Lower leg skin (tissue), 4 donors: ENCODE data around the gene SLC35G6. TPM values are rescaled to one million over a fixed set of nuclear protein-coding genes. Genes with fewer than 3 reads are reported as not detected.

Experiments
- DNase-seq, 2 donors: peaks; one replicate each; pipeline ENCODE4 v3.0.0-alpha.2; 2019; ENCODE audit warnings: low spot score in 2 of 2
- H3K4me3 ChIP-seq: fragments of 200-600 bp; sonication (generic); 2 replicates; pipeline ENCODE4 v1.5.1; 2017; ENCODE audit warnings: mild to moderate bottlenecking, low read depth; ENCODE audit not compliant: poor library complexity, severe bottlenecking
- POLR2A ChIP-seq, 2 donors: fragments of 450-650 bp; IDR thresholded peaks; one replicate each; pipeline ENCODE4 v1.6.1; 2016 to 2017; ENCODE audit warnings: antibody characterized with exemption in 2 of 2, mild to moderate bottlenecking in 1 of 2, moderate library complexity in 1 of 2
- WGBS, 2 donors: methylation state at CpG; one replicate each; pipeline ENCODE4 v1.1.5; 2018; 5-methylcytosine and 5-hydroxymethylcytosine counted together
- intact Hi-C: fragments of 100-400 bp; cut with DNase I; formaldehyde crosslinking; loops from one replicate; pipeline ENCODE4 v1.15.0; 2023; ENCODE audit warnings: low total_unique reads
- total RNA-seq, 4 donors: library from RNA; depleted of rRNA; stranded (reverse); fragments of >200 nt; gene quantifications; one replicate each; pipeline ENCODE4 v1.1.0, GENCODE V29; 2016
- TF ChIP-seq, protein P1 (sequence below), 3 donors: fragments of 450-650 bp; IDR thresholded peaks; one replicate each; pipeline ENCODE4 v1.5.1; 2016; ENCODE audit warnings: antibody characterized with exemption in 3 of 3, mild to moderate bottlenecking in 3 of 3, moderate library complexity in 2 of 3

SLC35G6 gene
- total RNA-seq, 4 donors from 2014 or later = not detected

DNA sequence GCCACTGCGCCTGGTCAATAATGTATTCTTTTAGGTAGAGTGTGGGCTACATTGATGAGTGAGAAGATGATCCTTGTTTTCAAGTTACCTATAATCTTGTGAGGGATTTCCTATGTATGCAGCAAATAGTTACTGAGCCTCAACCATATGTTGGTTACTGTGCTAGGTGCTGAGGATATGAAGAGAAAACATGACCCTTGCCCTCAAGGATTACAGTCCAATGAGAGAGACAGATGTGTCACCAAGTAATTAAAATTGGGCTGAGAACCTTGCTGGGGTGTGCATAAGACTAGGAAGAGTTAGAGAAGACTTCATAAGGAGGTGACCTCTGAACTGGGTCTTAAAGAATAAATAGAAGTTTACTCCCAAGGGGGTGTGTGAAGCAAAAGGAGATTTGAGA lies 10.3 kb downstream of the SLC35G6 start:
- 96 to 100% methylated on average over 1 of the region's 1 CpG for WGBS, 2 donors
- no peak for DNase-seq
- TF ChIP-seq, protein P1, sequence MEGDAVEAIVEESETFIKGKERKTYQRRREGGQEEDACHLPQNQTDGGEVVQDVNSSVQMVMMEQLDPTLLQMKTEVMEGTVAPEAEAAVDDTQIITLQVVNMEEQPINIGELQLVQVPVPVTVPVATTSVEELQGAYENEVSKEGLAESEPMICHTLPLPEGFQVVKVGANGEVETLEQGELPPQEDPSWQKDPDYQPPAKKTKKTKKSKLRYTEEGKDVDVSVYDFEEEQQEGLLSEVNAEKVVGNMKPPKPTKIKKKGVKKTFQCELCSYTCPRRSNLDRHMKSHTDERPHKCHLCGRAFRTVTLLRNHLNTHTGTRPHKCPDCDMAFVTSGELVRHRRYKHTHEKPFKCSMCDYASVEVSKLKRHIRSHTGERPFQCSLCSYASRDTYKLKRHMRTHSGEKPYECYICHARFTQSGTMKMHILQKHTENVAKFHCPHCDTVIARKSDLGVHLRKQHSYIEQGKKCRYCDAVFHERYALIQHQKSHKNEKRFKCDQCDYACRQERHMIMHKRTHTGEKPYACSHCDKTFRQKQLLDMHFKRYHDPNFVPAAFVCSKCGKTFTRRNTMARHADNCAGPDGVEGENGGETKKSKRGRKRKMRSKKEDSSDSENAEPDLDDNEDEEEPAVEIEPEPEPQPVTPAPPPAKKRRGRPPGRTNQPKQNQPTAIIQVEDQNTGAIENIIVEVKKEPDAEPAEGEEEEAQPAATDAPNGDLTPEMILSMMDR (IDR thresholded peaks at IDR 0.05) = no peak
- no peak for TF ChIP-seq POLR2A (IDR thresholded peaks at IDR 0.05)
- no peak overlapping the region for H3K4me3 ChIP-seq
- intact Hi-C loops = loop anchor here (10.0 kb wide), 1 partner anchor 63 kb away; the partner anchor contains the start of gene TNFSF13

DNA sequence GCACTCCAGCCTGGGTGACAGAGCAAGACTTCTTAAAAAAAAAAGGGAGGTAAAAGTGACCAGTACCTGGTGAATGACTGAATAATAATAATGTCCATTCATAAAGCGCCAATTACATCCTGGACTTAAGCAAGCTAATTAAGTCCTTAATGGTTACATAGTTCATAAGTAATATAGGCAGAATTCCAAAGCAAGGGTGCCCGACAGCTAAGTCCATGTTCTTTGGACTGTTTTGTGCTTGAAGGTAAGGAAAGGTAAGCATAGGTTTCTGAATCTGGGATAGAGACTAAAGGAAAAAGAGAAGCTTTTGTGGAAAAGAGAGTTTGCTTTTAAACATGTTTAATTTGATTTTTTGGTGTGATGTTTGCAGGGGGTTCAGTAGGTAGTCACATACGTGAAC lies 12.7 kb downstream of the SLC35G6 start:
- no peak for DNase-seq
- intact Hi-C loops = loop anchor here (10.0 kb wide), 1 partner anchor 61 kb away; the partner anchor contains the start of gene TNFSF13
- no peak overlapping the region for H3K4me3 ChIP-seq
- 88 to 93% methylated on average over 3 of the region's 3 CpGs for WGBS, 2 donors
- TF ChIP-seq, protein P1 (IDR thresholded peaks at IDR 0.05) = no peak
- no peak for TF ChIP-seq POLR2A (IDR thresholded peaks at IDR 0.05)

DNA sequence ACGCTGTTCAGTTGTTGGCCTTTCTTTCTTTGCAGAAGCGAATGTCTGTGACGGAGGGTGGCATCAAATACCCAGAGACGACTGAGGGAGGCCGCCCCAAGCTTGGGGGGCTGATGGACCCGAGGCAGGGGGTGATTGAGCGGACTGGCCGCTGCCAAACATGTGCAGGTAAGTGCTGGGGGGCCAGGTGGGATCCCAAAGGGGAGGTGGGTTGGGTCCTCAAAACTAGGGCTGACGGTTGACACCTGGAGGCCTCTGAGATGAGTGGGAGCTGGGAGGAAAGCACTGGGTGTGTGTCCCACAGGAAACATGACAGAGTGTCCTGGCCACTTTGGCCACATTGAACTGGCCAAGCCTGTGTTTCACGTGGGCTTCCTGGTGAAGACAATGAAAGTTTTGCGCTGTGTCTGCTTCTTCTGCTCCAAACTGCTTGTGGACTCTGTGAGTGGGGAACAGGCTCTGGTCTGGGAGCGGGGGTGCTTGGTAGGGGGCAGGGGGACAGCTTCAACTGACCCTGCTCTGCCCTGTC lies 14.7 kb downstream of the SLC35G6 start:
- intact Hi-C loops = loop anchor here (10.0 kb wide), 1 partner anchor 59 kb away; the partner anchor contains the start of gene TNFSF13
- no peak overlapping the region for H3K4me3 ChIP-seq
- DNase-seq = no peak
- 89 to 92% methylated on average over 12 of the region's 12 CpGs for WGBS, 2 donors
- TF ChIP-seq, protein P1 (IDR thresholded peaks at IDR 0.05) = no peak
- TF ChIP-seq POLR2A (IDR thresholded peaks at IDR 0.05) = no peak

DNA sequence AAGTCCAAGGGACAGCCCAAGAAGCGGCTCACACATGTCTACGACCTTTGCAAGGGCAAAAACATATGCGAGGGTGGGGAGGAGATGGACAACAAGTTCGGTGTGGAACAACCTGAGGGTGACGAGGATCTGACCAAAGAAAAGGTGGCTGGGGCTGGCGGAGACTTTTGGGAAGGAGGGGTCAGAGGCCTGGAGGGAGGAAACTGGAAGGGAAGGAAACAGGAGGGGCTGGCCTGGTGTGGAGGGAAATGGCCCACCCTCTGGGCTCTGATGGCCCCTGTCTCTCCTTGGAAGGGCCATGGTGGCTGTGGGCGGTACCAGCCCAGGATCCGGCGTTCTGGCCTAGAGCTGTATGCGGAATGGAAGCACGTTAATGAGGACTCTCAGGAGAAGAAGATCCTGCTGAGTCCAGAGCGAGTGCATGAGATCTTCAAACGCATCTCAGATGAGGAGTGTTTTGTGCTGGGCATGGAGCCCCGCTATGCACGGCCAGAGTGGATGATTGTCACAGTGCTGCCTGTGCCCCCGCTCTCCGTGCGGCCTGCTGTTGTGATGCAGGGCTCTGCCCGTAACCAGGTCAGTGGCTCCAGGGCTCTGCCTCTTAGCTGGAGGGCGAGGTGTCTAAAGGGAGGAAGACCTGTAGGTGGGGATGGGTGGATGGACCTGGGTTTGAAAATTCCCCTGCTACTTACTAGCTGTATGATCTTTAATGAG lies 15.4 kb downstream of the SLC35G6 start:
- intact Hi-C loops = loop anchor here (10.0 kb wide), 1 partner anchor 58 kb away; the partner anchor contains the start of gene TNFSF13
- no peak for DNase-seq
- 85 to 89% methylated on average over 20 of the region's 20 CpGs for WGBS, 2 donors
- no peak overlapping the region for H3K4me3 ChIP-seq
- no peak for TF ChIP-seq POLR2A (IDR thresholded peaks at IDR 0.05)
- TF ChIP-seq, protein P1 (IDR thresholded peaks at IDR 0.05) = no peak

DNA sequence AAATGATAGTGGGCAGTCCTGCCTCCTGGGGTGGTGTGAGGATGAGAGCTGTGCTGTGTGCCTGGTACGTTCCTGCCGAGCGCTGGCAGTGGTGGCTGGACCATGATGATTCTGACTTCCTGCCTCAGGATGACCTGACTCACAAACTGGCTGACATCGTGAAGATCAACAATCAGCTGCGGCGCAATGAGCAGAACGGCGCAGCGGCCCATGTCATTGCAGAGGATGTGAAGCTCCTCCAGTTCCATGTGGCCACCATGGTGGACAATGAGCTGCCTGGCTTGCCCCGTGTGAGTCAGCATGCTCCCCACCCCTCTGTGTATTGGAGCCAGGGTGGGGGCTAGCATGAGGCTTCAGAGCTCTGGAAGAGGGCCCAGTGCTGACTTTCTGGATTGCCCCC lies 16.0 kb downstream of the SLC35G6 start:
- WGBS, 2 donors = 77 to 85% methylated on average over 10 of the region's 10 CpGs
- intact Hi-C loops = loop anchor here (10.0 kb wide), 1 partner anchor 58 kb away; the partner anchor contains the start of gene TNFSF13
- H3K4me3 ChIP-seq = no peak overlapping the region
- TF ChIP-seq, protein P1 (IDR thresholded peaks at IDR 0.05) = no peak
- no peak for TF ChIP-seq POLR2A (IDR thresholded peaks at IDR 0.05)
- no peak for DNase-seq
